HUDEP-2 (cell line): ENCODE measurements around the gene MYL4.
"Not testable (repeated sequence)": the region's sequence is repeated elsewhere in the genome, so short reads cannot be mapped to it uniquely, and the experiment has no call there.

Experiments used
- DNase-seq, 76 experiments: peaks; one replicate each; lab custom pipeline; 2025; ENCODE audit not compliant: unreplicated experiment in 76 of 76; lab: John Stamatoyannopoulos, UW

The MYL4 gene

GRCh38 chr17:47268964-47269363 is 59.8 kb downstream of the MYL4 start:
- not testable (repeated sequence) for DNase-seq

DNA sequence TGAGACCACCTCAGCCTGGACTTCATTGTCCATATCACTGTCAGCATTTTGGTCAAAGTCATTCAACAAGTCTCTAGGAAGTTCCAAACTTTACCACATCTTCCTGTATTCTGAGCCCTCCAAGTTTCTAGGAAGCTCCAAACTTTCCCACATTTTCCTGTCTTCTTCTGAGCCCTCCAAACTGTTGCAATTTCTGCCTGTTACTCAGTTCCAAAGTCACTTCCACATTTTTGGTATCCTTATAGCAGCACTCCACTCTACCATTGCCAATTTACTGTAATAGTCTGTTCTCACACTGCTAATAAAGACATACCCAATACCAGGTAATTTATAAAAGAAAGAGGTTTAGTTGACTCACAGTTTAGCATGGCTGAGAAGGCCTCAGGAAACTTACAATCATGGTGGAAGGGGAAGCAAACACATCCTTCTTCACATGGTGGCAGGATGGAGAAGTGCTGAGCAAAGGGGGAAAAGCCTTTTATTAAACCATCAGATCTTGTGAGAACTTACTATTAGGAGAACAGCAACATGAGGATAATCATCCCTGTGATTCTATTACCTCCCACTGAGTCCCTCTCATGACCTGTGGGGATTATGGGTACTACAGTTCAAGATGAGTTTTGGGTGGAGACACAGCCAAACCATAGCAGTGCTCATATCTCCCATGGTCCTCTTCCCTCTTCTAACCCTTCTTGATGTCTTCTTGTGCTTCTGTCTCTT is 60.6 kb downstream of the MYL4 start:
- not testable (repeated sequence) for DNase-seq

- no peak for DNase-seq
Measured at GRCh38 chr17:47270946-47271705, 62.0 kb downstream of the MYL4 start.

DNA sequence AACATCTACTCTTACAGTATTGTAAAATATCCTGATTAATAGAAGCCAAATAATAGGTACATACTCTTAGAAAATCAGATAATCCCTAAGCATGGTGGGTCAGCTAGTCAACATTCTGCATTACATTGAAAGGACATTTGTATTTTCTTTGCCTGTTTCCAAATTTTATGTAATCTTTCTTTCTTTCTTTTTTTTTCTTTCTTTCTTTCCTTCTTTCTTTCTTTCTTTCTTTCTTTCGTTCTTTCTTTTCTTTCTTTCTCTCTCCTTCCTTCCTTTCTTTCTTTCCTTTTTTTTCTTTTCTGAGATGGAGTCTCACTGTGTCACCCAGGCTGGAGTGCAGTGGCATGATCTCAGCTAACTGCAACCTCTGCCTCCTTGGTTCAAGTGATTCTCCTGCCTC is 63.3 kb downstream of the MYL4 start:
- DNase-seq: no peak

- no peak for DNase-seq
Measured at GRCh38 chr17:47273245-47273644, 64.1 kb downstream of the MYL4 start.
